Parathyroid adenoma (tissue), 2 donors: ENCODE results near the gene CHRD.

ENCODE experiments used
- H2AFZ ChIP-seq: fragments of 300-600 bp; sonication (generic); one replicate; pipeline ENCODE4 v1.7.0; 2017; ENCODE audit warnings: antibody characterized with exemption, mild to moderate bottlenecking
- H3K27ac ChIP-seq: fragments of 300-600 bp; sonication (generic); one replicate; pipeline ENCODE4 v1.7.0; 2017
- H3K27me3 ChIP-seq: fragments of 300-600 bp; sonication (generic); one replicate; pipeline ENCODE4 v1.7.0; 2017; ENCODE audit warnings: low read length; ENCODE audit not compliant: control insufficient read depth, insufficient read depth
- H3K36me3 ChIP-seq: fragments of 300-600 bp; sonication (generic); one replicate; pipeline ENCODE4 v1.7.0; 2017; ENCODE audit warnings: low read length; ENCODE audit not compliant: control insufficient read depth, insufficient read depth
- H3K4me1 ChIP-seq: fragments of 300-600 bp; sonication (generic); one replicate; pipeline ENCODE4 v1.7.0; 2017; ENCODE audit warnings: control low read depth
- H3K4me2 ChIP-seq: fragments of 300-600 bp; sonication (generic); one replicate; pipeline ENCODE4 v1.7.0; 2017; ENCODE audit warnings: low read length
- H3K4me3 ChIP-seq: fragments of 300-600 bp; sonication (generic); one replicate; pipeline ENCODE4 v1.7.0; 2017; ENCODE audit warnings: low read depth, low read length
- H3K79me2 ChIP-seq: fragments of 300-600 bp; sonication (generic); one replicate; pipeline ENCODE4 v1.7.0; 2017; ENCODE audit warnings: control low read depth
- H3K9ac ChIP-seq: fragments of 300-600 bp; sonication (generic); one replicate; pipeline ENCODE4 v1.7.0; 2017; ENCODE audit warnings: mild to moderate bottlenecking
- H3K9me3 ChIP-seq: fragments of 300-600 bp; sonication (generic); one replicate; pipeline ENCODE4 v1.7.0; 2017; ENCODE audit warnings: low read length; ENCODE audit not compliant: control insufficient read depth
- TF ChIP-seq, protein P1 (sequence below): fragments of 300-600 bp; sonication (generic); IDR thresholded peaks from one replicate; pipeline ENCODE4 v1.7.0; 2017; ENCODE audit warnings: antibody characterized with exemption, mild to moderate bottlenecking
- donor health status: primary hyperparathyroidism.

The CHRD gene

DNA sequence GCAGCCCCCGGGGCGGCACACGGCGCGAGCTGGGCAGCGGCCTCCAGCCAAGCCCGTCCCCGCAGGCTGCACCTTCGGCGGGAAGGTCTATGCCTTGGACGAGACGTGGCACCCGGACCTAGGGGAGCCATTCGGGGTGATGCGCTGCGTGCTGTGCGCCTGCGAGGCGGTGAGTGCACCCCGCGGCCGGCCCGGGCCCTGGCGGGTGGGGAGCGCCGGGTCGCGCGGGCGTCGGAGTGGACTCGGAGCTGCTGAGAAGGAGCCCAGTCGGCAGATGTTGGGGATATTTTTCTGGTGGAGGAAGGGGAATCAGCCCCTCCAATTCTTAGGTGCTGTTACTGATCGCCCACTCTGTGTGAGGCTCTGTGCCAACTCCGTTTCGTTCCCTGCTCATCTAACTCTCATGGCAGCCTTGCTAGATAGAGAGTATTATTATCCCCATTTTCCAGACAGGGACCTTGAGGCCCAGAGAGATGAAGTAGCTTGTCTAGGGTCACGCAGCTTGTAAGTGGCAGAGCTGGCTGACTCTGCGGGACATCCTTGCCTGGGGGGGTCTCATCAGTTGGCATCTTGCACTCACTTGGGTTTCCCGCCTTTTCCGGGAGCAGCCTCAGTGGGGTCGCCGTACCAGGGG is 890 bp downstream of the CHRD start:
- H3K79me2 ChIP-seq = no peaks in the 10 kb centered on the region
- no peak overlapping the region for H3K27ac ChIP-seq
- peak overlapping the region; percentile 34 for H3K4me2 ChIP-seq
- no peak overlapping the region for H3K4me3 ChIP-seq
- peak overlapping the region; percentile 72 for H2AFZ ChIP-seq
- no peak overlapping the region for H3K9ac ChIP-seq
- no peaks in the 10 kb centered on the region for H3K9me3 ChIP-seq
- no peaks in the 10 kb centered on the region for H3K36me3 ChIP-seq
- no peaks in the 10 kb centered on the region for H3K27me3 ChIP-seq
- H3K4me1 ChIP-seq = no peaks in the 10 kb centered on the region
- TF ChIP-seq, protein P1, sequence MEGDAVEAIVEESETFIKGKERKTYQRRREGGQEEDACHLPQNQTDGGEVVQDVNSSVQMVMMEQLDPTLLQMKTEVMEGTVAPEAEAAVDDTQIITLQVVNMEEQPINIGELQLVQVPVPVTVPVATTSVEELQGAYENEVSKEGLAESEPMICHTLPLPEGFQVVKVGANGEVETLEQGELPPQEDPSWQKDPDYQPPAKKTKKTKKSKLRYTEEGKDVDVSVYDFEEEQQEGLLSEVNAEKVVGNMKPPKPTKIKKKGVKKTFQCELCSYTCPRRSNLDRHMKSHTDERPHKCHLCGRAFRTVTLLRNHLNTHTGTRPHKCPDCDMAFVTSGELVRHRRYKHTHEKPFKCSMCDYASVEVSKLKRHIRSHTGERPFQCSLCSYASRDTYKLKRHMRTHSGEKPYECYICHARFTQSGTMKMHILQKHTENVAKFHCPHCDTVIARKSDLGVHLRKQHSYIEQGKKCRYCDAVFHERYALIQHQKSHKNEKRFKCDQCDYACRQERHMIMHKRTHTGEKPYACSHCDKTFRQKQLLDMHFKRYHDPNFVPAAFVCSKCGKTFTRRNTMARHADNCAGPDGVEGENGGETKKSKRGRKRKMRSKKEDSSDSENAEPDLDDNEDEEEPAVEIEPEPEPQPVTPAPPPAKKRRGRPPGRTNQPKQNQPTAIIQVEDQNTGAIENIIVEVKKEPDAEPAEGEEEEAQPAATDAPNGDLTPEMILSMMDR = no peak

DNA sequence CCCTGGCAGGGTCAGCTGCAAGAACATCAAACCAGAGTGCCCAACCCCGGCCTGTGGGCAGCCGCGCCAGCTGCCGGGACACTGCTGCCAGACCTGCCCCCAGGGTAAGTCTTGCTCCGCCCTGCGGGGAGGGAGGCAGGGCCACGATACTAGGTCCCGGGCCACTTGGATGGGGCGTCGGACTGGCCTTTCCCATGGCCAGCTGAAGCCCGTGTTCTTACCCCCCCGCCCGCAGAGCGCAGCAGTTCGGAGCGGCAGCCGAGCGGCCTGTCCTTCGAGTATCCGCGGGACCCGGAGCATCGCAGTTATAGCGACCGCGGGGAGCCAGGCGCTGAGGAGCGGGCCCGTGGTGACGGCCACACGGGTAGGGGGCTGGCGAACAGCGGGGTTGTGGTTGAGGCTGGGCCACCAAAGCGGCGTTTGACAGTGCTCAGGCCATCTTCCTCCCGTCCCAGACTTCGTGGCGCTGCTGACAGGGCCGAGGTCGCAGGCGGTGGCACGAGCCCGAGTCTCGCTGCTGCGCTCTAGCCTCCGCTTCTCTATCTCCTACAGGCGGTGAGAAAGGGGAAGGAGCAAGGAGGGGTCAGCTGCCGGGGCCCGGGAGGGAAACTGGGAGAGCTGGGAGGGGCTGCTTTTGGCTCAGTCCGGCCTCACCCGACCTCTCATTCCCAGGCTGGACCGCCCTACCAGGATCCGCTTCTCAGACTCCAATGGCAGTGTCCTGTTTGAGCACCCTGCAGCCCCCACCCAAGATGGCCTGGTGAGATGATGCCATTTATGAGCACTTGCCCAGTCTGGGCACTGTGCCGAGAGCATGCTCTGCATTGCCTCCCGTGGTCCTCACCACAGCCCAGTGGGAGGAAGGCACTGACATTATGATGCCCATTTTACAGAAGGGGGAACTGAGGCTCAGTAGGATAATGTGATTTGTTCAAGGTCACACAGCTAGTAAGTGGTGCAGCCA is 1.7 kb downstream of the CHRD start:
- Histone ChIP-seq H3K4me1 (no peaks in the 10 kb centered on the region), H2AFZ (peak overlapping the region; percentile 72), H3K79me2 (no peaks in the 10 kb centered on the region), H3K4me3 (no peak overlapping the region), H3K4me2 (peak overlapping the region; percentile 34), H3K27ac (no peak overlapping the region), H3K9ac (no peak overlapping the region), H3K27me3 (no peaks in the 10 kb centered on the region), H3K36me3 (no peaks in the 10 kb centered on the region), H3K9me3 (no peaks in the 10 kb centered on the region)
- TF ChIP-seq, protein P1 = no peak

DNA sequence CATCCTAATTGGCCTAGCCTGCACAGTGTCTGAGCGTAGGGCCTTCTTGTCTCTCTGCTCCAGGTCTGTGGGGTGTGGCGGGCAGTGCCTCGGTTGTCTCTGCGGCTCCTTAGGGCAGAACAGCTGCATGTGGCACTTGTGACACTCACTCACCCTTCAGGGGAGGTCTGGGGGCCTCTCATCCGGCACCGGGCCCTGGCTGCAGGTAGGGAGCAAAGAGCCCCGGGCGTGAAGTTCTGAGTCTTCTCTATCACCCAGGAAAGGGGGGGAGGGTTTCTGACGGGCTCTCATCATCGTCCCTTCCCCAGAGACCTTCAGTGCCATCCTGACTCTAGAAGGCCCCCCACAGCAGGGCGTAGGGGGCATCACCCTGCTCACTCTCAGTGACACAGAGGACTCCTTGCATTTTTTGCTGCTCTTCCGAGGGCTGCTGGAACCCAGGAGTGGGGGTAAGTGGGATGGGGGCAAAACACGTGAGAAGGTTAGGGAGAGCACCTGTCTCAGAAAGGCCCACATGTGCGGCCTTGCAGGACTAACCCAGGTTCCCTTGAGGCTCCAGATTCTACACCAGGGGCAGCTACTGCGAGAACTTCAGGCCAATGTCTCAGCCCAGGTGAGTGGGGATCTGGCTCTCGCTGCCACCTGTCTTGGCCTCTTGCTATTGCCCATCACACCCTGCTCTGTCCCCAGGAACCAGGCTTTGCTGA is 2.6 kb downstream of the CHRD start:
- Histone ChIP-seq H3K9ac (no peak overlapping the region), H3K36me3 (no peaks in the 10 kb centered on the region), H3K4me3 (no peak overlapping the region), H3K27me3 (no peaks in the 10 kb centered on the region), H3K79me2 (no peaks in the 10 kb centered on the region), H3K9me3 (no peaks in the 10 kb centered on the region), H3K4me1 (no peaks in the 10 kb centered on the region), H3K27ac (no peak overlapping the region), H3K4me2 (no peak overlapping the region), H2AFZ (no peak overlapping the region)
- TF ChIP-seq, protein P1 = no peak

DNA sequence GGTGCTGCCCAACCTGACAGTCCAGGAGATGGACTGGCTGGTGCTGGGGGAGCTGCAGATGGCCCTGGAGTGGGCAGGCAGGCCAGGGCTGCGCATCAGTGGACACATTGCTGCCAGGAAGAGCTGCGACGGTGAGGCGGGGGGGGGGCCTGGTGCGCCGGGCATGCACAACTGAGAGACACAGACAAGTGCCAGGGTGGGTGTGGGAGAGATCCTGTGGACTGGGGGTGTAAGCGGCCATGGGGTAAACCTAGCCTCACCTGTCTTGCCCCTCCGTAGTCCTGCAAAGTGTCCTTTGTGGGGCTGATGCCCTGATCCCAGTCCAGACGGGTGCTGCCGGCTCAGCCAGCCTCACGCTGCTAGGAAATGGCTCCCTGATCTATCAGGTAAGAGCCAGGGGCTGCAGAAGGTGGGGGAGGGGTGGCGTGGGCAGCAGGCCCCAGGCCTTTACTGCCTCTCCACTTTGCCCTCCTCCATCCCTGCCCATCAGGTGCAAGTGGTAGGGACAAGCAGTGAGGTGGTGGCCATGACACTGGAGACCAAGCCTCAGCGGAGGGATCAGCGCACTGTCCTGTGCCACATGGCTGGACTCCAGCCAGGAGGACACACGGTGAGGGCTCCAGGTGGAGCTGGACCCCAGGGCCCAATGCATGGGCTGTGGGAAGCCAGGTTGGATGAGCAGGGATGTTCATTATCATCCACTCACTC is 3.3 kb downstream of the CHRD start:
- Histone ChIP-seq H3K36me3 (no peaks in the 10 kb centered on the region), H3K4me2 (no peak overlapping the region), H3K27me3 (no peaks in the 10 kb centered on the region), H3K79me2 (no peaks in the 10 kb centered on the region), H3K4me1 (no peaks in the 10 kb centered on the region), H3K9me3 (no peaks in the 10 kb centered on the region), H2AFZ (no peak overlapping the region), H3K9ac (no peak overlapping the region), H3K27ac (no peak overlapping the region), H3K4me3 (no peak overlapping the region)
- TF ChIP-seq, protein P1 = no peak
